H9 (cell line): ENCODE results near the gene EXOC2. TPM values are rescaled to one million over a fixed set of nuclear protein-coding genes. Genes with fewer than 3 reads are reported as not detected.

ENCODE experiments used
- DNase-seq: peaks from one replicate; pipeline ENCODE4 v3.0.0-alpha.2; 2017
- H2AFZ ChIP-seq: one replicate; pipeline ENCODE4 v1.6.1; 2013; ENCODE audit warnings: mild to moderate bottlenecking, low read length, control low read depth, moderate library complexity
- H2AK5ac ChIP-seq: 2 replicates; pipeline ENCODE4 v1.6.1; 2013; ENCODE audit warnings: low read length, control low read depth, mixed read lengths; ENCODE audit not compliant: insufficient read length
- H2BK120ac ChIP-seq: one replicate; pipeline ENCODE4 v1.6.1; 2013; ENCODE audit warnings: low read depth, mild to moderate bottlenecking, low read length, control low read depth, inconsistent platforms; ENCODE audit not compliant: poor library complexity, severe bottlenecking
- H2BK12ac ChIP-seq: 2 replicates; pipeline ENCODE4 v1.6.1; 2013; ENCODE audit warnings: low read length, control low read depth, mixed read lengths, low read depth; ENCODE audit not compliant: insufficient read length
- H2BK15ac ChIP-seq: 2 replicates; pipeline ENCODE4 v1.6.1; 2013; ENCODE audit warnings: low read depth, low read length, control low read depth
- H2BK20ac ChIP-seq: one replicate; pipeline ENCODE4 v1.6.1; 2013; ENCODE audit warnings: low read depth, mild to moderate bottlenecking, low read length, control low read depth, inconsistent platforms; ENCODE audit not compliant: poor library complexity, severe bottlenecking
- H2BK5ac ChIP-seq: 2 replicates; pipeline ENCODE4 v1.6.1; 2013; ENCODE audit warnings: low read length, control low read depth, mixed read lengths; ENCODE audit not compliant: insufficient read length
- H3K14ac ChIP-seq: 2 replicates; pipeline ENCODE4 v1.6.1; 2013; ENCODE audit warnings: low read length, control low read depth; ENCODE audit not compliant: insufficient read depth
- H3K18ac ChIP-seq: 2 replicates; pipeline ENCODE4 v1.6.1; 2013; ENCODE audit warnings: low read depth, mild to moderate bottlenecking, mixed read lengths, low read length, control low read depth; ENCODE audit not compliant: insufficient read length
- H3K23ac ChIP-seq: 2 replicates; pipeline ENCODE4 v1.6.1; 2013; ENCODE audit warnings: low read length, control low read depth, mixed read lengths, low read depth; ENCODE audit not compliant: insufficient read length
- H3K23me2 ChIP-seq: 2 replicates; pipeline ENCODE4 v1.6.1; 2013; ENCODE audit warnings: low read depth, mild to moderate bottlenecking, mixed read lengths, low read length, control low read depth; ENCODE audit not compliant: insufficient read length, poor library complexity, severe bottlenecking
- H3K27ac ChIP-seq: 2 replicates; pipeline ENCODE4 v1.5.1; 2013; ENCODE audit warnings: low read length, control low read depth, mixed read lengths, low read depth; ENCODE audit not compliant: insufficient read length
- H3K27me3 ChIP-seq: 2 replicates; pipeline ENCODE4 v1.6.1; 2013; ENCODE audit warnings: low read length, control low read depth, inconsistent platforms; ENCODE audit not compliant: insufficient read depth
- H3K4ac ChIP-seq: 2 replicates; pipeline ENCODE4 v1.6.1; 2013; ENCODE audit warnings: low read depth, mild to moderate bottlenecking, control low read depth, inconsistent platforms, low read length, moderate library complexity
- H3K4me1 ChIP-seq: 2 replicates; pipeline ENCODE4 v1.6.1; 2013; ENCODE audit warnings: low read length, control low read depth, inconsistent platforms; ENCODE audit not compliant: insufficient read depth
- H3K4me2 ChIP-seq: 2 replicates; pipeline ENCODE4 v1.6.1; 2013; ENCODE audit warnings: low read length, control low read depth, mixed read lengths; ENCODE audit not compliant: insufficient read length, insufficient read depth
- H3K56ac ChIP-seq: 2 replicates; pipeline ENCODE4 v1.6.1; 2013; ENCODE audit warnings: low read depth, mild to moderate bottlenecking, mixed read lengths, low read length, control low read depth; ENCODE audit not compliant: insufficient read length
- H3K79me1 ChIP-seq: 2 replicates; pipeline ENCODE4 v1.6.1; 2013; ENCODE audit warnings: low read depth, mild to moderate bottlenecking, moderate library complexity, low read length, control low read depth, inconsistent platforms; ENCODE audit not compliant: insufficient read depth, poor library complexity, severe bottlenecking
- H3K79me2 ChIP-seq: 2 replicates; pipeline ENCODE4 v1.6.1; 2013; ENCODE audit warnings: low read length, control low read depth, inconsistent platforms; ENCODE audit not compliant: insufficient read depth
- H3K9ac ChIP-seq: 2 replicates; pipeline ENCODE4 v1.6.1; 2013; ENCODE audit warnings: low read length, control low read depth, mixed read lengths; ENCODE audit not compliant: insufficient read length; ENCODE audit errors: extremely low read depth
- H3K9me3 ChIP-seq: one replicate; pipeline ENCODE4 v1.6.1; 2013; ENCODE audit warnings: low read depth, low read length, inconsistent platforms; ENCODE audit not compliant: control insufficient read depth
- H3T11ph ChIP-seq: one replicate; pipeline ENCODE4 v1.6.1; 2013; ENCODE audit warnings: mild to moderate bottlenecking, low read length, control low read depth, inconsistent platforms
- H4K20me1 ChIP-seq: one replicate; pipeline ENCODE4 v1.6.1; 2013; ENCODE audit not compliant: control insufficient read depth, insufficient read length, insufficient read depth
- H4K5ac ChIP-seq: 2 replicates; pipeline ENCODE4 v1.6.1; 2013; ENCODE audit warnings: low read depth, mild to moderate bottlenecking, mixed read lengths, low read length, control low read depth; ENCODE audit not compliant: insufficient read length
- H4K8ac ChIP-seq: replicated peaks from 2 replicates; pipeline ENCODE4 v1.6.1; 2013; ENCODE audit warnings: low read length, control low read depth, mixed read lengths, low read depth; ENCODE audit not compliant: insufficient read length
- H4K91ac ChIP-seq: 2 replicates; pipeline ENCODE4 v1.6.1; 2013; ENCODE audit warnings: low read depth, mild to moderate bottlenecking, moderate library complexity, mixed read lengths, low read length, control low read depth; ENCODE audit not compliant: insufficient read length
- H3K27ac Mint-ChIP-seq, 3 experiments: 2 replicates in 2 of 3; 3 replicates in 1 of 3; pipeline ENCODE4 v1.8.0; 2020 to 2021; ENCODE audit warnings: mixed read lengths in 3 of 3, mild to moderate bottlenecking in 1 of 3, moderate library complexity in 1 of 3
- H3K27me3 Mint-ChIP-seq: 2 replicates; pipeline ENCODE4 v1.8.0; 2021; ENCODE audit warnings: low read depth, mild to moderate bottlenecking, moderate library complexity, mixed read lengths
- H3K36me3 Mint-ChIP-seq, 3 experiments: 2 replicates in 2 of 3; 3 replicates in 1 of 3; pipeline ENCODE4 v1.8.0; 2020 to 2021; ENCODE audit warnings: low read depth in 3 of 3, mixed read lengths in 3 of 3; ENCODE audit not compliant: insufficient read depth in 1 of 3
- H3K4me1 Mint-ChIP-seq, 2 experiments: 2 replicates each; pipeline ENCODE4 v1.8.0; 2020; ENCODE audit warnings: mixed read lengths in 2 of 2
- H3K4me3 Mint-ChIP-seq, 2 experiments: 2 replicates in 1 of 2; 3 replicates in 1 of 2; pipeline ENCODE4 v1.8.0; 2020 to 2021; ENCODE audit warnings: mild to moderate bottlenecking in 2 of 2, mixed read lengths in 2 of 2, moderate library complexity in 1 of 2
- H3K9me3 Mint-ChIP-seq, 2 experiments: 2 replicates in 1 of 2; 3 replicates in 1 of 2; pipeline ENCODE4 v1.8.0; 2020; ENCODE audit warnings: mild to moderate bottlenecking in 2 of 2, mixed read lengths in 2 of 2, moderate library complexity in 1 of 2
- WGBS: extraction: QIAGEN DNeasy Blood & Tissue Kit; methylation state at CpG from one replicate; pipeline ENCODE4 v1.1.7; 2013; ENCODE audit warnings: missing lambda C conversion rate, low lambda C conversion rate, mixed read lengths; ENCODE audit not compliant: insufficient read length; ENCODE audit errors: extremely low coverage; 5-methylcytosine and 5-hydroxymethylcytosine counted together
- total RNA-seq: library from RNA; stranded (reverse); gene quantifications from 2 replicates; pipeline ENCODE4 v1.2.1, GENCODE V29; 2021
- TF ChIP-seq, protein P1 (sequence below): fragments of 200-600 bp; sonication (generic); conservative IDR thresholded peaks from 3 replicates; pipeline ENCODE4 v1.8.0; 2021; ENCODE audit warnings: antibody characterized with exemption, mild to moderate bottlenecking

Gene EXOC2
- total RNA-seq, 1 experiment from 2014 or later: 29.9 TPM

DNA sequence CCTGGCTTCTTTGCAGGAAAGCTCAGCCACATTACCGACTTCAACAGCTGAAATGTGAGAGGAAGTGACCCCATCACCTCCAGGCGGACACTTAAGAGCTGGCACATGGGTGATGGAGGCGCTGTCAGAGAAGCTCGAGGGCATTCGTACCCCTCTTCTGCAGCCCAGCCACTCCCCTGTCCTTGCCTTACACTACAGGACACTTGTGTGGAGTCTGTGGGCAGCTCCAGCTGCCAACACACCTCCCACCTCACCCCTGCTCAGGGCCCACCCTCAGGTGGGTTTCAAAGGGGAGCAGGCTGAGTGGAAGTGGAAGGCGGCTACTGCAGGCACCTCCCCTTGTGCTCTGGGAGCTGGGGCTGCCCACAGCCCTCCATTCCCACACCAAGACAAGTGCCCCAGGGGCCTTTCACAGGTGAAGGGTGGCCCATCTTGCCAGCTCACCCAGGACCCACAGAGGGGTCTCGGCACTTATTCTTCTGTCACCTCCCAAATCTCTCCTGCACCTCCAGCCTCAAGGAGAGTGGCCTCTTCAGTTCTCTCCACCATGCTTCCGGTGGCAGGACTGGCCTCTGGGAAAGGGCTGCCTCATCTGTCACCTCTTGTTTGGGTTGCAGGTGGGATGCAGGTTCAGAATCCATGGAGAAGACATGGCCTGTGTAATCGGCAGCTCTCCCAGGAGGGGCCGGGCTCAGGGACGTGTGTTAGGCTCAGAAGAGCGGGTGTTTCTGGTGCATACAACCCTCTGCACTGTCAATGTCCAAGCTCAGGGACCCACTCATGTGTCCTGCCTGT is 251.6 kb downstream of the EXOC2 start:
- Histone ChIP-seq H3K4me2 (no peak overlapping the region), H3K79me1 (no peaks in the 10 kb centered on the region), H3K9me3 (no peaks in the 10 kb centered on the region), H2BK20ac (no peak overlapping the region), H3K18ac (no peak overlapping the region), H3K4ac (no peak overlapping the region), H2BK5ac (no peak overlapping the region), H3T11ph (no peak overlapping the region), H3K27me3 (no peaks in the 10 kb centered on the region), H3K27ac (no peak overlapping the region), H2BK12ac (no peak overlapping the region), H4K91ac (no peak overlapping the region), H3K9ac (no peak overlapping the region), H3K23ac (no peak overlapping the region), H2BK120ac (no peak overlapping the region), H3K79me2 (no peaks in the 10 kb centered on the region), H2BK15ac (no peak overlapping the region), H2AK5ac (no peak overlapping the region), H4K20me1 (no peaks in the 10 kb centered on the region), H2AFZ (no peak overlapping the region), H3K23me2 (no peaks in the 10 kb centered on the region), H3K4me1 (no peaks in the 10 kb centered on the region), H3K14ac (no peak overlapping the region), H3K56ac (no peak overlapping the region), H4K8ac (no peak overlapping the region), H4K5ac (no peak overlapping the region)
- WGBS: no CpG with 5 or more reads among the region's 12 CpGs
- DNase-seq: no peak
- H3K4me3 Mint-ChIP-seq: no peak overlapping the region
- no peak overlapping the region for H3K27ac Mint-ChIP-seq
- TF ChIP-seq, protein P1, sequence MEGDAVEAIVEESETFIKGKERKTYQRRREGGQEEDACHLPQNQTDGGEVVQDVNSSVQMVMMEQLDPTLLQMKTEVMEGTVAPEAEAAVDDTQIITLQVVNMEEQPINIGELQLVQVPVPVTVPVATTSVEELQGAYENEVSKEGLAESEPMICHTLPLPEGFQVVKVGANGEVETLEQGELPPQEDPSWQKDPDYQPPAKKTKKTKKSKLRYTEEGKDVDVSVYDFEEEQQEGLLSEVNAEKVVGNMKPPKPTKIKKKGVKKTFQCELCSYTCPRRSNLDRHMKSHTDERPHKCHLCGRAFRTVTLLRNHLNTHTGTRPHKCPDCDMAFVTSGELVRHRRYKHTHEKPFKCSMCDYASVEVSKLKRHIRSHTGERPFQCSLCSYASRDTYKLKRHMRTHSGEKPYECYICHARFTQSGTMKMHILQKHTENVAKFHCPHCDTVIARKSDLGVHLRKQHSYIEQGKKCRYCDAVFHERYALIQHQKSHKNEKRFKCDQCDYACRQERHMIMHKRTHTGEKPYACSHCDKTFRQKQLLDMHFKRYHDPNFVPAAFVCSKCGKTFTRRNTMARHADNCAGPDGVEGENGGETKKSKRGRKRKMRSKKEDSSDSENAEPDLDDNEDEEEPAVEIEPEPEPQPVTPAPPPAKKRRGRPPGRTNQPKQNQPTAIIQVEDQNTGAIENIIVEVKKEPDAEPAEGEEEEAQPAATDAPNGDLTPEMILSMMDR: no peak
- no peaks in the 10 kb centered on the region for H3K36me3 Mint-ChIP-seq
- peaks cover 9% of the 10 kb centered on the region for H3K27me3 Mint-ChIP-seq
- H3K4me1 Mint-ChIP-seq: no peaks in the 10 kb centered on the region
- no peaks in the 10 kb centered on the region; a peak in 1 of 5 replicates for H3K9me3 Mint-ChIP-seq
